PC-9 (cell line): ENCODE results near the gene PADI1. TPM values are rescaled to one million over a fixed set of nuclear protein-coding genes. Genes with fewer than 3 reads are reported as not detected.

Experiments
- BruUV-seq: library from RNA; stranded (reverse); fragments of 400-500 nt; replicated peaks from 2 replicates; lab custom pipeline; 2021; lab: Mats Ljungman, UMichigan
- CTCF ChIA-PET: fragments of 300-600 bp; sonication (Branson Sonifier 250); formaldehyde crosslinking; loops from one replicate; lab custom pipeline; 2022; ENCODE audit warnings: antibody characterized with exemption; lab: Charles Lee
- POLR2A ChIA-PET: fragments of 300-600 bp; sonication (Branson Sonifier 250); formaldehyde crosslinking; loops from one replicate; lab custom pipeline; 2022; ENCODE audit warnings: antibody characterized with exemption; ENCODE audit not compliant: unreplicated experiment; lab: Charles Lee
- DNase-seq, 2 experiments: peaks; one replicate each; pipeline versions ENCODE4 v3.0.0 to v3.0.0-alpha.2; 2015 to 2022; ENCODE audit warnings: mixed read lengths in 1 of 2
- H2AFZ ChIP-seq: fragments of 200-600 bp; sonication (generic); 2 replicates; pipeline ENCODE4 v1.8.1; 2017; ENCODE audit warnings: antibody characterized with exemption
- H3F3A ChIP-seq: fragments of 200-600 bp; sonication (generic); 2 replicates; pipeline ENCODE4 v1.8.1; 2017; ENCODE audit warnings: antibody characterized with exemption, mild to moderate bottlenecking, low read depth; ENCODE audit not compliant: insufficient read depth
- H3K27ac ChIP-seq: fragments of 200-600 bp; sonication (generic); 2 replicates; pipeline ENCODE4 v1.6.1; 2016; ENCODE audit warnings: mixed run types
- H3K27me3 ChIP-seq: fragments of 200-600 bp; sonication (generic); 2 replicates; pipeline ENCODE4 v1.6.1; 2016; ENCODE audit warnings: low read depth, mixed run types; ENCODE audit not compliant: insufficient read depth
- H3K36me3 ChIP-seq: fragments of 200-600 bp; sonication (generic); 2 replicates; pipeline ENCODE4 v1.6.1; 2016; ENCODE audit warnings: low read depth, mixed run types
- H3K4me1 ChIP-seq: fragments of 200-600 bp; sonication (generic); replicated peaks from 2 replicates; pipeline ENCODE4 v1.6.1; 2016; ENCODE audit warnings: mixed run types; ENCODE audit not compliant: insufficient read depth
- H3K4me2 ChIP-seq: fragments of 200-600 bp; sonication (generic); 2 replicates; pipeline ENCODE4 v1.6.1; 2017; ENCODE audit warnings: mixed run types
- H3K4me3 ChIP-seq: fragments of 200-600 bp; sonication (generic); 2 replicates; pipeline ENCODE4 v1.6.1; 2016; ENCODE audit warnings: mixed run types
- H3K79me2 ChIP-seq: fragments of 200-600 bp; sonication (generic); 2 replicates; pipeline ENCODE4 v1.6.1; 2017; ENCODE audit warnings: low read depth, mixed run types
- H3K9me2 ChIP-seq: fragments of 200-600 bp; sonication (generic); 2 replicates; pipeline ENCODE4 v1.8.1; 2017; ENCODE audit warnings: mild to moderate bottlenecking; ENCODE audit not compliant: insufficient read depth
- H3K9me3 ChIP-seq: fragments of 200-600 bp; sonication (generic); 2 replicates; pipeline ENCODE4 v1.8.1; 2016; ENCODE audit warnings: low read depth; ENCODE audit not compliant: insufficient read depth
- H4K20me1 ChIP-seq: fragments of 200-600 bp; sonication (generic); 2 replicates; pipeline ENCODE4 v1.8.1; 2017; ENCODE audit not compliant: insufficient read depth
- CTCF ChIP-seq: fragments of 200-600 bp; sonication (generic); conservative IDR thresholded peaks from 2 replicates; pipeline ENCODE4 v1.6.1; 2017; ENCODE audit warnings: mixed run types, antibody characterized with exemption, mild to moderate bottlenecking, moderate library complexity
- EZH2 ChIP-seq: fragments of 200-600 bp; sonication (generic); IDR thresholded peaks from 2 replicates; pipeline ENCODE4 v1.8.0; 2017; ENCODE audit warnings: antibody characterized with exemption, low read depth
- intact Hi-C: fragments of 100-400 bp; cut with micrococcal nuclease; formaldehyde crosslinking; loops from one replicate; pipeline ENCODE4 v1.10.0; 2022; ENCODE audit not compliant: unreplicated experiment
- total RNA-seq: library from RNA; stranded (reverse); gene quantifications from 2 replicates; pipeline ENCODE4 v1.2.3, GENCODE V29; 2021

PADI1 gene
- total RNA-seq, 1 experiment from 2014 or later = 28.3 TPM

- ChIA-PET CTCF (no interaction called here), POLR2A (interaction anchor here (0.7 kb wide), 1 partner anchor 107 kb away, joined by 9 read pairs; no protein-coding TSS in a partner anchor)
- H3K4me2 ChIP-seq = no peak overlapping the region
- no peaks in the 10 kb centered on the region for H3K36me3 ChIP-seq
- no TSS peak for BruUV-seq
- no peaks in the 10 kb centered on the region for H3K9me3 ChIP-seq
- no peak for DNase-seq
- H3K4me3 ChIP-seq = no peak overlapping the region
- TF ChIP-seq EZH2 = no peak
- H3K27me3 ChIP-seq = no peaks in the 10 kb centered on the region
- H3F3A ChIP-seq = peaks cover 15% of the 10 kb centered on the region
- no peak overlapping the region for H3K27ac ChIP-seq
- intact Hi-C loops = no loop called here
- peaks cover 22% of the 10 kb centered on the region for H3K4me1 ChIP-seq
- H2AFZ ChIP-seq = no peak overlapping the region
- no peaks in the 10 kb centered on the region for H3K9me2 ChIP-seq
- H3K79me2 ChIP-seq = no peaks in the 10 kb centered on the region
- H4K20me1 ChIP-seq = no peaks in the 10 kb centered on the region
These were observed 50.4 kb downstream of the PADI1 start for GRCh38 chr1:17255336-17255735.

GRCh38 chr1:17258116-17258757 lies 53.3 kb downstream of the PADI1 start:
- H3K27me3 ChIP-seq = no peaks in the 10 kb centered on the region
- no peak overlapping the region for H3K27ac ChIP-seq
- H3K4me1 ChIP-seq = no peaks in the 10 kb centered on the region
- no peak overlapping the region for H2AFZ ChIP-seq
- H3K9me3 ChIP-seq = no peaks in the 10 kb centered on the region
- ChIA-PET CTCF (interaction anchor here (0.9 kb wide), 1 partner anchor 9 kb away, joined by 4 read pairs; no protein-coding TSS in a partner anchor), POLR2A (interaction anchor here (0.6 kb wide), 1 partner anchor 30 kb away, joined by 3 read pairs; no protein-coding TSS in a partner anchor)
- no peaks in the 10 kb centered on the region for H3K9me2 ChIP-seq
- intact Hi-C loops = no loop called here
- TF ChIP-seq CTCF = no peak
- no peak for TF ChIP-seq EZH2
- H3F3A ChIP-seq = 0 out of 2 replicates have a peak, but pooled peaks cover 3% of the 10 kb centered on the region
- H3K36me3 ChIP-seq = no peaks in the 10 kb centered on the region
- no peak for DNase-seq
- H3K4me3 ChIP-seq = no peak overlapping the region
- no TSS peak for BruUV-seq
- H4K20me1 ChIP-seq = no peaks in the 10 kb centered on the region
- no peak overlapping the region for H3K4me2 ChIP-seq
- no peaks in the 10 kb centered on the region for H3K79me2 ChIP-seq

GRCh38 chr1:17258758-17259130 lies 53.8 kb downstream of the PADI1 start:
- intact Hi-C loops = no loop called here
- DNase-seq = no peak
- Histone ChIP-seq H3K4me1 (no peaks in the 10 kb centered on the region), H3K9me2 (no peaks in the 10 kb centered on the region), H3K4me2 (no peak overlapping the region), H3F3A (0 out of 2 replicates have a peak, but pooled peaks cover 3% of the 10 kb centered on the region), H3K27me3 (no peaks in the 10 kb centered on the region), H3K9me3 (no peaks in the 10 kb centered on the region), H2AFZ (no peak overlapping the region), H3K36me3 (no peaks in the 10 kb centered on the region), H3K27ac (no peak overlapping the region), H4K20me1 (no peaks in the 10 kb centered on the region), H3K79me2 (no peaks in the 10 kb centered on the region), H3K4me3 (no peak overlapping the region)
- ChIA-PET POLR2A (no interaction called here), CTCF (interaction anchor here (0.9 kb wide), 1 partner anchor 9 kb away, joined by 4 read pairs; no protein-coding TSS in a partner anchor)
- BruUV-seq = no TSS peak
- no peak for TF ChIP-seq CTCF
- no peak for TF ChIP-seq EZH2
